NK-92 treated with Interleukin-12 subunit alpha and Interleukin-12 subunit beta, amount 100 ng/mL, for 24 hours (cell line): ENCODE data around the gene PACSIN2.
"Not testable (repeated sequence)": the region's sequence is repeated elsewhere in the genome, so short reads cannot be mapped to it uniquely, and the experiment has no call there.

Source experiments
- DNase-seq: peaks from one replicate; lab custom pipeline; 2025; lab: John Stamatoyannopoulos, UW

Gene PACSIN2

DNA sequence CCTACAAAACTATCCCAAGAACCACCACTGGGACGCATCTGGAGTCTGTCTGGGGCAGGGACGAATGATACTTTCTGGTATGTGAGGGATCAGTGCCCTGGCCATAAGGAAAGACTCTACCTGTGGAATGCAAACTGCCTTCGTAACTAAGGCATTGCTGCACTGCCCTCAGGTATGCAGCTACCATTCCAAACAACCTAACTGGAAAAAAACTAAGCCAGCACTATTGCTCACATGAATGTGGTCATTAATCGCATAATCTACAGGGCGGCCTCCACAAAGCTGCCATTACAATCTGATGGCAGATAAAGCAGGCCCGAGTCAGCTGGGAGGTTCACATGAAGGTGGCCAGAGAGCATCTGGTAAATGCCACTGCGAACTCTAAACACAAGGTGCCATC, 3.9 kb downstream of the PACSIN2 start:
- no peak for DNase-seq

DNA sequence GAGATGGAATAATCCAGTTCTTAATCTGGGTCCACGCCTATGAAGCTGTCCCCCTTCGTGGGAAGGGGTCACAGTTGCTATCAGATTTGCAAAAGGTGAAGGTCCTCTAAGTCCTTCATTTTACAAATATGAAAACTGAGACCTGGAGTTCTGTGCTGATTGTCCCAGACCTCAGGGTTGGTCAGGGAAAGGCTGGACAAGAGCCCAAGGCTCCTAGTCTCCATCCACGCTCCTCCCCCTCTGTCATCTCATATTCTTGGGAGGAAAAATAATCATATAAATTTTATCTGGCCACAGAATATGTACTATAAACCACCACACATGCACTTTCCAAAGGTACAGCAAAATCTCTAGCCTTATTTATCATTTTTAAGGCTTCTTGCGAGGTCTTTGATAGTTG, 5.5 kb downstream of the PACSIN2 start:
- DNase-seq = no peak

DNA sequence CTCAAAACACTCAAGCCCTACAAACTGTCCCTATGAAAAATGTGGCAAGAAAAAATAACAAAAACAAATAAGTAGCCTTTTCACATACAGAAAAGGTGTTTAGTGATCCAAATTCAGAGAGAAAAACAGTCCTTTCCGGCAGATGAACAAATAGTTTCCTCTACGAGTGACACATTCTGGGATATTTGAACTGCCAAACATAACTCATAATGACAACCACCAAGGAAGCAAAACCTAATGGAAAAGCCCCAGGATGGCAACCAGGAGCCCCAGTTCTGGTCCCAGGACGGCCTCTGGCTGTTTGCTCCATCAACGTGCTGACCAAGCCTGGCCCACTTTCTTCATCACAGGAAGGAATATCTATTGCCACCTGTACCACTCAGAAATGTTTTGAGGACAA, 6.0 kb downstream of the PACSIN2 start:
- DNase-seq = no peak

DNA sequence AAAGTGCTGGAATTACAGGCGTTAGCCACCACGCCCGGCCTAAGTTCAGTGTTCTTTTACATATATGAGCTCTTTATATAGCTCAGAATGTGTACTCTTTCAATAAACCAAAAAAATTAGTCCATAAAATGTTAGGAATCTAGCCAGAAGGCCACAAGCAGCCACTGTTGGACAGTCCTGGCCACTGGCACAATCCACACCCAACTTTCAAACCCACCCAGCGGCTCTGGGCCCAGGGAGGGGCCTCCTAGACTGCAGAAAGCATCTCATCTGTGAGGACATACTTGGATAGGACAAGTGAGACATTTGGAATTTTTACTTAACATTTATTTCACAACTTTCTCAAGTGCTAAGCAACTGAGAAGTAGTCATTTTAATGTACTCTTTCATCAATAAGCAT, 6.4 kb downstream of the PACSIN2 start:
- no peak for DNase-seq

DNA sequence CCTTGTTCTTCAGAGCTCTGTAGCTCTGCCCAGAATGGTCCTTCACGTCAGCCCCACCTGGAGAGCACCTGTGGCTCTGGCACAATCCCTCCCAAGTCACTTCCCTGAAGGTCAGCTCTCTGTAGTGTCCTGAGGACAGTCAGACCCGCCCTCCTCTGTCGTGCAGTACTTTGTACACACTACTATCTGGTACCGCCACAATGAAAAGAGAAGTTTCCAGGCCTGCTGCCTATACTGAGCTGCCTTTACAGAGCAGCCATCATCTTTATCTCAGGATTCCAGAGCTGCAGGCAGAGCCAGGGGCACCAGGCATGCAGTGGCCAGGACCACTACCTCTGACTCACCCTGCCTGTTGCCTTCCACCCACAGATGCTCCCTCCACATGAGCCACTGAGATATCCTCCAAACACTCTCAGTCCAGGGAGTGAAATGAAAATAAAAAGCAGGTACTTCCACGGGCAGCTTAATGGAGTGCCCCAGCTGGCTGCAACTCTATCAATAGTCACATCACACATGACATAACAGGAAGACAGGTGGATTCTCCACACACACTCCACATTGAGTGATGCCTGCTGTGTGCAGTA, 7.3 kb downstream of the PACSIN2 start:
- DNase-seq = peak; percentile 18

DNA sequence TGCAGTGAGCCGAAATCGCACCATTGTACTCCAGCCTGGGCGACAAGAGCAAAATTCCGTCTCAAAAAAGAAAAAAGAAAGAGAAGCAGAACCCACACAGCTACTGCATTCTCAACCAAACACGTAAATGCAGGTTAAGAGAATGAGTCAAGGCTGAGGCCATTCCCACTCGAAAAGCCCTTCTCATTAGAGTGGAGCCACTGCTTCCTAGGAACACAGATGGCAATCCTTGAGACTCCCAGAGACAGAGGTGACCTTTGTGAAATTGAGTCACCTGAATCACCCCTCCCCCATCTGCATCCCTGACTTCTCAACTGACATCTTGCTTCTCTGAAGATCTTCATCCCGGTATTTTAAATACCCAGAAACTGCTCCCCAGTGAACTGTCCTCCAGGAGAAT, 8.2 kb downstream of the PACSIN2 start:
- no peak for DNase-seq

DNA sequence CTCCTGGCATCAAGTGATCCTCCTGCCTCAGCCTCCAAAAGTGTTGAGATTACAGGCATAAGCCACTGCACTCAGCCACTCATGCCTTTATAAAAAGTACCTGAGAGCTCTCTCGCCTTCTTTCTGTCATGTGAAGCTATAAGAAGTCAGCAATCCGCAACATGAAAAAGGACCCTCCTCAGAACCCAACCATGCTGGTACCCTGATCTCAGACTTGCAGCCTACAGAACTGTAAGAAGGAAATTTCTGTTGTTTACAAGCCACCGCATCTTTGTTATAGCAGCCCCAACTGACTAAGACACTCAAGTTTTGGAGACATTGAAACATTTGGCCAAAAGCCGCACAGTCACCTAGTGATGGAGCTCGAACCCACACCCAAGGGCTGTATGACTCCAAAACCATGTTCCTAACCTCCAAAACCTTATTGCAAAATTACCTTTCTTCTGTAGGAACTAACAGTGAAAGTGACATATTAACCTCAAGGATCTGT, 8.9 kb downstream of the PACSIN2 start:
- DNase-seq = no peak

DNA sequence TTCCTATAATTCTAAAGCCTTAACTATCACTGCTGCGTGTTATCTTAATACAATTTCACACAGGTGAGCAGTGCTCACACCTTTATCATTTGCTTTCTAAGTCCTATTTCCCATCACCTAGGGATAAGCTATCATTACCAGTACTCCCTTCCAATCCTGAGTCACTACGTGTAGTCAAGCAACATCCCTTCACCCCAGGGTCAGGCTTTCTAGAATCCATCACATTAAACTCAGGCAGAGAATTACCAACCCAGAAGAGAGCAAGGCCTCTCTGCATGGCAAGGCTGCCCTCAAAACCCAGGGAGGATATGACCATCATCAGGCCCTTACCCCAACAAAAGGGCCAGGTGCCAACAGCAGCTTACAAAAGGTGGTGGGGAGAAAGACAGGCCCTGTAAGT, 9.8 kb downstream of the PACSIN2 start:
- no peak for DNase-seq

DNA sequence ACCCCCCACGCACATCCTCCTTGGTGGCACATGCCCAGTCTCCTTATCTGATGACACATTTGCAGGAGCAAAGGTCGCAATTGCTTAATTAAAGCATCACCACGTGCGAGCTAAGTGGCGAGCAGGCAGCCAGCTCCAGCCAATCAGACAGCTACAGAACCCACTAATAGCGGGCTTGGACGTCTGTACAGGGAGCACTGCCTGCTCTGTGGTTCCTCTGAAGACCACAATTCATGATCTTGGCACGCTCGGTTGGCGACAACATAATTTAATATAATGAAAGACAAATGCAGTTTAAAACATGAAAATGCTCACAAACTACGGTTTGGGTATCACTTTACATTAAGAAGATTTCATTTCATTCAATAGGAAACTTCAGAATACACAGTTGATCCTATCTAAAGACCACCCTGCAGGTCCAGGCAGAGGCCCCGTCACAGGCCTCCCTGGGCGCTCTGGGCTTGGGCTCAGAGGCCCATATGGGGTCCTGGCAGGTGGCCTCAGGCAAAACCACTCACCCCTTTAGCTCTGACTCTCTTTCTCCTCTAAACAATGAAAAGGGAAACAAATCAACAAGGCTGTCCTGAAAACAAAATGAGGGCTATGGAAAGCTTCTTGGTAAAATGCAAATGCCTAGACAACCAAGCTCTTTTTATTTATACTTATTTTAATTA, 10.4 kb downstream of the PACSIN2 start:
- DNase-seq = peak; percentile 73

DNA sequence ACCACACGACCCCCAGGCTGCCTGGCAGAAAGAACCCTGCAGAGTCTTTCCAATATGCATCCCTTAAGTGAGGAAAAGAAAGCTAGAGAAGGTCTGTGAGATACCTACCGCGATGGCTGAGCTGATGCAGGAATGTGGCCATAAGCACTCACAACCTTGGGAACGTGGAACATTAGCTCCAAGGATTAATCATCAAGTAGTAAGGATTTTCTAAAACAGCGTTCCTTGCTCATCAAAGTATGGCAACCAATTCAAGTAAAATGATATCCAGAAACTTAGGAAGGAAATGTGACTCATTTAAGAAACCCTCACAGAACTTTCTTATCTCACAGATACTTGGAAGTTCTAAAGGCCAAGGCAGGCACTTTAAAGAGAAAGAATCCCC, 12.8 kb downstream of the PACSIN2 start:
- no peak for DNase-seq

DNA sequence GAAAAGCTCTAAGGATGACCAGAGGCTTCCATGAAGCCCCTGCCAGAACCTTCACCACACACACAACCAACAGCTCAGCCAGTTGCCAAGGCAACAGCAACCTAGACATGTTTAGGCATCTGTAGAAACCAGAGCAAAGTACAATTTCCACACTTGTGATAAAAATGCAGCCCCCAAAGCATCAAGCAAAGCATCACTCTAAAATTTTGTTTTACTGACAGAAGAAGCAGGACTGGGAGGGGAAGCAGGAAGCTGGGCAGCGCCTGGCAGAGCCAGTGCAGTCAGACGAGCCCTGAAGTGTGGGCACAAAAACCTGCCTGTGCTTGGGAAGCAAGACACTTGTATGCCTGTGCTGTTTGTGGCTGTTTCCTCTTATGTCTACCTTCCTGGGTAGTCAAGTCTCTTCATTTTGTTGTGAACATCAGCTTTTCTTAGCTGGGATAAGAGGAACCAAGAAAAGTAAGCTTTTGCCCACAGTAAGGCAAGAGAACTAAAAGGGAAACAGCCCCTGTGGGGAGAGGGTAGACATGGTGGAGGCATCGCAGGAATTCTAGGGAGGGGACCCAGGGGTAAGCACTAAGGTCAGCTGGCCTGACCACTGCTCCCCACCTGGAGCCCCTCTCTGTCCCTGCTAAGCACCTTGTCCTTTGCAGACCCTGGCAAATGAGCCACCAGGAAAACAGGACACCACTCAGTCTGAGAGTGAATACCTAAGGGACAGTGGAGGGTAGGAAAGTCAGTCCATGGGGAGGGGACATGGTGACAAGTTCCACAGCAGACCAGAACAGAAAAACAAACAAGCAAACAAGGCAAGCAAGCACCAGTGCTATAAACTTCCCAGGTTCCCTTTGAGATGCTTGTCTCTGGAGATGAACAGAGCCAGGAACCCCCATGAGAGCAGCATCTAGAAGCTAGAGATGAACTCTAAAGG, 13.4 kb downstream of the PACSIN2 start:
- DNase-seq = peak; percentile 37

DNA sequence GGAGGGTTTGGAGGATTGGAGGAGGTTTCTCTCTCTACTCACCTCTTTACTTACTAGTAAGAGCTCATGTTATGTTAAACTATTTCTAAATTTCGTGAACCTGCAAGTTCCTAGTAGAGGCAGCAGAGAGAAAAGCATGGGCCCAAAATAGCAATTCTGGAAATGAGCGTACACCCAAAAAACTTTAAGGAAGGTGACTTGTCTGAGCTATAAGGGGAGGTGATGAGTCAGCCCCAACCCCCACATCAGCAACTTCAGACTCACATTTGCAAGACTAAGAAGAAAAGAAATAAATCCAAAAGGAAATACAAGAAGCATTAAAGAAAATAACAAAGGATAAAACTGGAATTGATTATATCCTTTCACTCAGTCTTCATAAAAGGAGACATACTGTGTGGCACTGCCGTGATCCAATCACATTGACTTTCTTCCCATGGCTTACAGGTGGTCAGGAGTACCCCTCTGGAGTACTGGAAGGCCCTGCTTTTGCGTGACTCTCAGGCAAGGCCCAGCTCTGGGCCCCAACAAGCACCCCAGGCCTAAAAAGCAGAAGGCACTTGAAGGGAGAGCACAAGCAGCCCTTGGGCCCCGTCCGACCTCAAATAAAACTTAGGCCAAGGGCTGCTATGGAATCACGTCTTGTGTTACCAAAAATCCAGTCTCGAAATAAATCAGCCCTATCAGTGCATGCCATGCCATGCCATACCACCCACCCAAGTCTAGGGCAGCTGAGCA, 14.3 kb downstream of the PACSIN2 start:
- DNase-seq = no peak

DNA sequence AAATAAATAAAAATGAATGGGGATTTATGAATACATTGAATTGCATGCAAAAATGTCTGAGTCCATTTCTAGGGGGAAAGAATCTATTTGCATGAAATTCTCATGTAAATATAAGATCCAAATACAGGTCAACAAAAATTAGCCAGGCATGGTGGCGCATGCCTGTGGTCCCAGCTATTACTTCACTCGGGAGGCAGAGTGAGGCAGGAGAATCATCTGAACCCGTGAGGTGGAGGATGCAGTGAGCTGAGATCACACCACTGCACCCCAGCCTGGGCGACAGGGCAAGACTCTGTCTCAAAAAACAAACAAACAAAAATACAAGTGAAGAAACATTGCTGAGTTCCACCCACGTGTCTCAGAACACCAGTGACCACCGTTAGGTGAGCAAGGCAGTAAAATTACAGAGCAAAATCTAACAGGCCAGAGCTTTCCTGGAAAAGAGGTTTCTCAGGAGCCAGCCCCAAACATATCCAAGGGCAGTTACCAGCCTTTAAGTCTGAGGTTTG, 17.3 kb downstream of the PACSIN2 start:
- no peak for DNase-seq

DNA sequence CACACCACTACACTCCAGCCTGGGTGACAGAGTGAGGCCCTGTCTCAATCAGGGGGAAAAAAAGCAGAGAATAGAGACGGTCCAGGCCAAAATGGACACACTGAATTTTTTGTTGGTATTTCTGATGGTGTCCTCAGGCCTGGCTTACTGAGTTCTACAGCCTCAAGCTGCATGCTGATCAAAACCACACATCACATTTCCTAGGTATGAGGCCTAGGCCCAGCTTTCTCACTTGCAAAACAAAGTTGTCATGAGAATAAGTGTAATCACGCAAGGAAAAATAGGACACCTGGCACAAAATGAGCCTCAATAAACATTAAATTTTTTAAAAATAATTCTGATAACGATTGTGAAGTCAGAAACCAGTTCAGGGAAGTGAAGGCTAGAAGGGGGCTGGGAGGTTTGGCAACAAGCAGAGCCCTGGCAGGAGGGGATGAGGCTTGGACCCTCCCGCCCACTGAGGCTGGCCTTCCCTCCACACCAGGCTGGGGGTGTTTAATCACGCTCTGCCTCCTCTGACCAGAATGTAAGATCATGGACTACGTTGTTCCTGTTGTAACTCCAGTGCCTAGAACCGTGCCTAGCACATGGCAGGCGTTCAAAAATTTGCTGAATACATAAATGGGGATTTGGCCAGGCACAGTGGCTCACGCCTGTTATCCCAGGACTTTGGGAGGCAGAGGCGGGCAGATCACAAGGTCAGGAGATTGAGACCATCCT, 18.1 kb downstream of the PACSIN2 start:
- DNase-seq = no peak

DNA sequence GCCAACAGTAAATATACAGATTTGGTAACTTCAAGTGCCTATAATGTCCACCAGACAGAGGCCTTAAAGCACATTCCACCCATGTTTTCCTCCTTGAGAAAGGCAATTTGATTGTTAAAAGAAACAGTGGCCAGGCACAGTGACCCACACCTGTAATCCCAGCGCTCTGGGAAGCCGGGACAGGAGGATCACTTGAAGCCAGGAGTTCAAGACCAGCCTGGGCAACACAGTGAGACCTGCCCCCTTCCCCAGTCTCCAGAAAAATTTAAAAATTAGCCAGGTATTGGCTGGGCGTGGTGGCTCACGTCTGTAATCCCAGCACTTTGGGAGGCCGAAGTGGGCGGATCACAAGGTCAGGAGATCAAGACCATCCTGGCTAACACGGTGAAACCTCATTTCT, 19.3 kb downstream of the PACSIN2 start:
- not testable (repeated sequence) for DNase-seq

DNA sequence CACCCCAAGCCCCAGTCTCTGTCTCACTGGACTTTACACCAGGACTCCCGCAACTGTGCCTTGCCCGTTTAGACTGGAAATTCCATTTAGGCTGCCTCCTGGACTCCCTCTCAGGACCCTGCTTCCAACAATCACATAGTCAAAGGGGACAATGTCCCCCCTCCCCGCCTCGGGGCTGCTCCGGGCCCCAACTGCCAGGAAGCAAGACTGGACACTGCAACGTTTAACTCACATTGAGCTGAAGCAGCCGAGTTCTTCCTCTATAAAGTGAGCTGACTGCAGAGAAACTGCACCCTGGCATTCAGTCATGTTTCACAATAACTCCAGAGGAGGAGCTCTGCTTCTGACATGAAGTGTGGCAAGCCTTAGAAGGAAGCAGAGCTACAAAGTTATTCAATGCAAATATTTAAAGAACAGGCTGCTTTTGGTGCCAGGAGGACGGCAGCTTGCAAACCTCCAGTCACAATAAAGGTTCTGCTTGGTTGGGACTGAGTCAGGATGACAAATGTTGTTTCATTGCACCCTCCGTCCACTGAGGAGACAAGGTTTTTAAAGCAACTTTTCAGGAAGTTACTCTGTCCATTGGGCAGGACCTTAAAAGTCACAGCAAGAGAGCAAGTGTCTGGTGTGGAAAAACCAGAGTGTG, 19.9 kb downstream of the PACSIN2 start:
- no peak for DNase-seq

DNA sequence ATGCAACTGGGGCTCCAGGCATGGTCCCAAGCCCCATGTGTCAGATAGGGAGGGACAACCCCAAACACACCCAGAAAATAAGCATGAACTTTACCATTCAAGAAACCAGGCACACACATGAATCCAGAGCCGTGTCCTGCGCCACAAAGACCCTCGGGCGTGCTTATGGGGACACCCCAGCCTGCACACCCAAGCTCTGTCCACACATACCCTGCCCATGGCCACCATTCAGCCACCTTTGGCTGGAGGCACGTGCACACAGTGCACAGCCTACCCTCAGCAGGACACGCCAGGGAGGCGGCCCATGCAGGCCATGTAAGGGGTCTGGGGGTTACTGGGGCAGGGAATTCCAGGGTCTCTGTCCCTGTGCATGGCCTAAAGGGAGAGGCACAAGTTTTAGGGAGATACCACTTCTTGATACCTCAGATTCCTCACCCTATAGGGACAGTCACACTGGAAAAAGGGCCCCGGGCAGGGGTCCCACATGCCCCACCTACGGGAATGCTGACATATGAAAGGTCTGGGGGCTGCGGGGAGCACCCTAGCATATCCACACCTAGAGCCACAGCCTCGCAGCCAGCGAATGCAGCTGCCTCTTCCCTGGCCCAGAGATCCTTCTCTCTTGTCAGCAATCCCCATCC, 20.6 kb downstream of the PACSIN2 start:
- DNase-seq = no peak

DNA sequence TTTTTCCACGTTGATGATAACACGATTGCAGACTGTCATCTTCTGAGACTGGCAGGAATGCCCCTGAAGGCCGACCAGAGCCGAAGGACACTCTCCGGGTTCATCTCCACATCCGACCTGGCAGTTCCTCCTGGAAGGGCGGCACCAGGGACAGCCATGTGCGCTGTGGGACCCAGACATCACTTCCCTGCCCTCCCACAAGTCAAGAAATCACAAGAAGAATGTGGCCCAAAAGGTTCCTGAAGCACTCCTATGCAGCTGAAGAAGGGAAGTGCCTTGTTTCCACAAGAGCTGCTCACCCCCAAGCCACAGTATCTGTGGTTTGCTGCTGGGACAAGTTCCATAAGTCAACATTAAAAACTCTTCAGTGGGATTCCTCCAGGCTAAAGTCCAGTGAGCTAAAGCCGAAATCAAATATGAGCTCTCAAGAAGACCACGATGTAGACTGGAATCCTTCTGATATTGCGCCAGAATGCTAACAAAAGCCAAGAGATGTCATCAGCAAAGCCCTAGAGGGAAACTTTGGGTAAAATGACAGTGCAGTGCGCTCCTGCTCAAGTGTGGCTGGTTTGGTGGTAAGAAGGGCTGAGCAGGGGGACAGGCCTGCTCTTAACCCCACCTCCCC, 21.2 kb downstream of the PACSIN2 start:
- DNase-seq = no peak

DNA sequence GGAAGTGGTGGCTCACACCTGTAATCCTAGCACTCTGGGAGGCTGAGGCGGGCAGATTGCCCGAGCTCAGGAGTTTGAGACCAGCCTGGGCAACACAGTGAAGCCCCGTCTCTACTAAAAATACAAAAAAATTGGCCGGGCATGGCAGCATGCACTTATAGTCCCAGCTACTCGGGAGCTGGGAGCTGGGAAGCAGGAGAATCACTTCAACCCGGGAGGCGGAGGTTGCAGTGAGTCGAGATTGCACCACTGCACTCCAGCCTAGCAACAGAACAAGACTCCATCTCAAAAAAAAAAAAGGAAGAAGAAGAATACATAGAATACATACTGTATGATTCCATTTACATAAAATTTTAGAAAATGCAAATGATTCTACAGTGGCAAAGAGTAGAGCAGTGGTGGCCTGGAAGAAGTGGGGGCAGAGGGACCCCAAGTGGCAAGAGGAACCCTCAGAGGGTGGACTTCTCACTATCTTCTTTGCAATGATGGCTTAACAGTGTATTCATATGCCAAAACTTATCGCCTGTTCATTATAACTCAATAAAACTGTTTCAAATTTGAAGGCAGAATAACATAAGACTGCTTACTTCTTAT, 22.0 kb downstream of the PACSIN2 start:
- DNase-seq = no peak
